ENCODE data around the gene PRR35.

- TF ChIP-seq EZH2 (IDR thresholded peaks at IDR 0.05; ENCODE audit: insufficient read depth, poor library complexity, severe bottlenecking) (no peak), EZH2phosphoT487 (IDR thresholded peaks at IDR 0.05; ENCODE audit: insufficient read depth, low read depth) (no peak)
These were observed 34.5 kb upstream of the PRR35 start for GRCh38 chr16:525520-526180.
